SIG-M5 (cell line): ENCODE data around the gene SPDYA.

Experiments
- DNase-seq: peaks from one replicate; lab custom pipeline; 2025; lab: John Stamatoyannopoulos, UW

Gene SPDYA

GRCh38 chr2:28828382-28828781 is 17.7 kb downstream of the SPDYA start:
- no peak for DNase-seq

- no peak for DNase-seq
Measured at GRCh38 chr2:28833740-28834470, 23.3 kb downstream of the SPDYA start.

GRCh38 chr2:28835781-28836180 is 25.1 kb downstream of the SPDYA start:
- DNase-seq: no peak

GRCh38 chr2:28838971-28839370 is 28.3 kb downstream of the SPDYA start:
- DNase-seq: no peak

GRCh38 chr2:28842042-28842441 is 31.4 kb downstream of the SPDYA start:
- DNase-seq: no peak

- no peak for DNase-seq
Measured at GRCh38 chr2:28855193-28855592, 44.6 kb downstream of the SPDYA start.

GRCh38 chr2:28855977-28856376 is 45.3 kb downstream of the SPDYA start:
- no peak for DNase-seq

GRCh38 chr2:28868611-28869010 is 58.0 kb downstream of the SPDYA start:
- no peak for DNase-seq

- no peak for DNase-seq
Measured at GRCh38 chr2:28869494-28870145, 59.0 kb downstream of the SPDYA start.

GRCh38 chr2:28870146-28870891 is 59.7 kb downstream of the SPDYA start, which contains the start of gene TRMT61B:
Gene TRMT61B (minus strand): TSS chr2:28870309. CDS start chr2:28870277, 32 bp downstream.
- peak; percentile 77 for DNase-seq

GRCh38 chr2:28871620-28872019 is 61.0 kb downstream of the SPDYA start:
- DNase-seq: no peak

GRCh38 chr2:28880193-28880592 is 69.6 kb downstream of the SPDYA start:
- no peak for DNase-seq

- DNase-seq: no peak
Measured at GRCh38 chr2:28893488-28893887, 82.9 kb downstream of the SPDYA start.

GRCh38 chr2:28894470-28895188 is 84.0 kb downstream of the SPDYA start, which contains the start of gene WDR43:
Gene WDR43 (plus strand): TSS chr2:28894667. CDS start chr2:28894699, 32 bp downstream.
- peak; percentile 97 for DNase-seq

GRCh38 chr2:28895189-28895893 is 84.7 kb downstream of the SPDYA start:
- no peak for DNase-seq

- DNase-seq: no peak
Measured at GRCh38 chr2:28896906-28897305, 86.3 kb downstream of the SPDYA start.

GRCh38 chr2:28898048-28898447 is 87.4 kb downstream of the SPDYA start:
- DNase-seq: no peak
